HEK293 (cell line): Measurements from ENCODE around the gene CMKLR1.

Experiments
- CTCF ChIA-PET: fragments of 350-600 bp; formaldehyde crosslinking; extraction: SDS; loops from one replicate; lab custom pipeline; 2021; ENCODE audit warnings: antibody characterized with exemption; lab: Yijun Ruan, JAX
- POLR2A ChIA-PET: fragments of 300-600 bp; formaldehyde crosslinking; extraction: SDS; loops from one replicate; lab custom pipeline; 2020; ENCODE audit warnings: antibody characterized with exemption, inconsistent platforms; lab: Yijun Ruan, JAX
- H3K27ac ChIP-seq: fragments of 200-500 bp; sonication (Bioruptor generic); 2 replicates; pipeline ENCODE4 v1.5.1; 2014; ENCODE audit warnings: low read depth, low read length, control low read depth, inconsistent platforms; ENCODE audit errors: extremely low read depth
- H3K36me3 ChIP-seq, 2 experiments: fragments of 200-500 bp in 1 of 2; sonication (Bioruptor generic) in 1 of 2; 1 replicate in 1 of 2; 2 replicates in 1 of 2; pipeline ENCODE4 v1.5.1; 2014 to 2017; ENCODE audit warnings: inconsistent platforms in 2 of 2, low read length in 2 of 2; ENCODE audit not compliant: control insufficient read depth in 2 of 2, insufficient read depth in 1 of 2
- H3K4me1 ChIP-seq: fragments of 200-500 bp; sonication (Bioruptor generic); 2 replicates; pipeline ENCODE4 v1.5.1; 2014; ENCODE audit warnings: mild to moderate bottlenecking, low read length, inconsistent platforms; ENCODE audit not compliant: control insufficient read depth, insufficient read depth
- H3K4me3 ChIP-seq: 2 replicates; pipeline ENCODE4 v1.5.1; 2011; ENCODE audit warnings: low read depth, mild to moderate bottlenecking, control low read depth, low read length, moderate library complexity
- H3K9me3 ChIP-seq: fragments of 200-500 bp; sonication (Bioruptor generic); 2 replicates; pipeline ENCODE4 v1.5.1; 2014; ENCODE audit warnings: low read depth, low read length, inconsistent platforms; ENCODE audit not compliant: control insufficient read depth, insufficient read depth
- GLIS1 ChIP-seq: fragments of 450-650 bp; formaldehyde crosslinking; IDR thresholded peaks from 2 replicates; pipeline ENCODE4 v1.5.1; 2016; ENCODE audit warnings: missing biosample characterization, missing genetic modification characterization
- HOXC10 ChIP-seq: sonication (generic); formaldehyde crosslinking; IDR thresholded peaks from 2 replicates; pipeline ENCODE4 v1.8.1; 2023; ENCODE audit warnings: mild to moderate bottlenecking, missing genetic modification reagents
- OSR2 ChIP-seq: fragments of 450-650 bp; formaldehyde crosslinking; IDR thresholded peaks from 2 replicates; pipeline ENCODE4 v1.5.1; 2016; ENCODE audit warnings: missing biosample characterization, missing genetic modification characterization
- PRDM1 ChIP-seq: fragments of 450-650 bp; formaldehyde crosslinking; IDR thresholded peaks from 2 replicates; pipeline ENCODE4; 2016; ENCODE audit warnings: missing biosample characterization, missing genetic modification characterization
- SCRT2 ChIP-seq: fragments of 450-650 bp; formaldehyde crosslinking; IDR thresholded peaks from 2 replicates; pipeline ENCODE4 v1.5.1; 2016; ENCODE audit warnings: missing biosample characterization, missing genetic modification characterization
- ZBTB17 ChIP-seq: fragments of 450-650 bp; formaldehyde crosslinking; IDR thresholded peaks from 2 replicates; pipeline ENCODE4 v1.5.1; 2016; ENCODE audit warnings: missing biosample characterization, missing genetic modification characterization
- ZBTB20 ChIP-seq: fragments of 450-650 bp; formaldehyde crosslinking; IDR thresholded peaks from 2 replicates; pipeline ENCODE4 v1.5.1; 2016; ENCODE audit warnings: missing biosample characterization, missing genetic modification characterization
- ZBTB48 ChIP-seq: fragments of 450-650 bp; formaldehyde crosslinking; IDR thresholded peaks from 2 replicates; pipeline ENCODE4 v1.5.1; 2016; ENCODE audit warnings: missing biosample characterization, missing genetic modification characterization
- ZEB2 ChIP-seq: fragments of 450-650 bp; formaldehyde crosslinking; IDR thresholded peaks from 2 replicates; pipeline ENCODE4 v1.5.1; 2016; ENCODE audit warnings: missing biosample characterization, missing genetic modification characterization
- ZFHX2 ChIP-seq: fragments of 450-650 bp; formaldehyde crosslinking; conservative IDR thresholded peaks from 2 replicates; pipeline ENCODE4 v1.5.1; 2016; ENCODE audit warnings: missing biosample characterization, missing genetic modification characterization
- ZNF112 ChIP-seq: fragments of 450-650 bp; formaldehyde crosslinking; IDR thresholded peaks from 2 replicates; pipeline ENCODE4 v1.5.0; 2017; ENCODE audit warnings: missing biosample characterization, missing genetic modification characterization
- ZNF138 ChIP-seq: fragments of 450-650 bp; formaldehyde crosslinking; IDR thresholded peaks from 2 replicates; pipeline ENCODE4 v1.5.1; 2016; ENCODE audit warnings: missing biosample characterization, missing genetic modification characterization, borderline replicate concordance
- ZNF221 ChIP-seq: fragments of 450-650 bp; formaldehyde crosslinking; IDR thresholded peaks from 2 replicates; pipeline ENCODE4 v1.5.1; 2017; ENCODE audit warnings: missing biosample characterization, missing genetic modification characterization, borderline replicate concordance
- ZNF24 ChIP-seq: fragments of 450-650 bp; formaldehyde crosslinking; IDR thresholded peaks from 2 replicates; pipeline ENCODE4 v1.5.1; 2016; ENCODE audit warnings: missing biosample characterization, missing genetic modification characterization
- ZNF266 ChIP-seq: fragments of 450-650 bp; formaldehyde crosslinking; IDR thresholded peaks from 2 replicates; pipeline ENCODE4 v1.5.1; 2016; ENCODE audit warnings: missing biosample characterization, missing genetic modification characterization, low read depth
- ZNF274 ChIP-seq, 2 experiments: fragments of 200-500 bp in 1 of 2; fragments of 450-650 bp in 1 of 2; sonication (Bioruptor generic) in 1 of 2; formaldehyde crosslinking in 1 of 2; IDR thresholded peaks; 2 replicates each; pipeline versions ENCODE4 v1.5.1 to v1.6.1; 2014 to 2016; ENCODE audit warnings: borderline replicate concordance in 1 of 2, inconsistent platforms in 1 of 2, low read length in 1 of 2, missing biosample characterization in 1 of 2, missing genetic modification characterization in 1 of 2
- ZNF416 ChIP-seq: fragments of 450-650 bp; formaldehyde crosslinking; IDR thresholded peaks from 2 replicates; pipeline ENCODE4 v1.5.1; 2016; ENCODE audit warnings: missing biosample characterization, missing genetic modification characterization
- ZNF426 ChIP-seq: fragments of 450-650 bp; formaldehyde crosslinking; IDR thresholded peaks from 2 replicates; pipeline ENCODE4 v1.5.1; 2017; ENCODE audit warnings: missing biosample characterization, missing genetic modification characterization, mild to moderate bottlenecking, inconsistent platforms, moderate library complexity
- ZNF433 ChIP-seq: fragments of 450-650 bp; formaldehyde crosslinking; IDR thresholded peaks from 2 replicates; pipeline ENCODE4 v1.5.1; 2016; ENCODE audit warnings: missing biosample characterization, missing genetic modification characterization, low read depth
- ZNF548 ChIP-seq: fragments of 450-650 bp; formaldehyde crosslinking; IDR thresholded peaks from 2 replicates; pipeline ENCODE4 v1.5.1; 2016; ENCODE audit warnings: missing biosample characterization, missing genetic modification characterization
- ZNF571 ChIP-seq: fragments of 450-650 bp; formaldehyde crosslinking; IDR thresholded peaks from 2 replicates; pipeline ENCODE4 v1.5.0; 2017; ENCODE audit warnings: missing biosample characterization, missing genetic modification characterization
- ZNF585B ChIP-seq: fragments of 450-650 bp; formaldehyde crosslinking; IDR thresholded peaks from 2 replicates; pipeline ENCODE4 v1.5.1; 2016; ENCODE audit warnings: missing biosample characterization, missing genetic modification characterization
- ZNF610 ChIP-seq: fragments of 450-650 bp; formaldehyde crosslinking; IDR thresholded peaks from 2 replicates; pipeline ENCODE4 v1.5.1; 2016; ENCODE audit warnings: missing biosample characterization, missing genetic modification characterization, borderline replicate concordance
- ZNF830 ChIP-seq: fragments of 450-650 bp; IDR thresholded peaks from 2 replicates; pipeline ENCODE4 v1.5.0; 2018; ENCODE audit warnings: missing biosample characterization, missing genetic modification characterization, low read depth, mild to moderate bottlenecking, moderate library complexity
- ZSCAN23 ChIP-seq: fragments of 450-650 bp; formaldehyde crosslinking; IDR thresholded peaks from 2 replicates; pipeline ENCODE4 v1.5.1; 2016; ENCODE audit warnings: missing biosample characterization, missing genetic modification characterization

The CMKLR1 gene

GRCh38 chr12:108299980-108300696, 39.0 kb downstream of the CMKLR1 start:
- ChIA-PET POLR2A (no interaction called here), CTCF (no interaction called here)

GRCh38 chr12:108299516-108299915, 39.6 kb downstream of the CMKLR1 start:
- H3K4me3 ChIP-seq, result no peak overlapping the region
- ChIA-PET POLR2A (no interaction called here), CTCF (interaction anchor here (1.2 kb wide), 1 partner anchor 17 kb away, joined by 3 read pairs; no protein-coding TSS in a partner anchor)
- H3K27ac ChIP-seq, result no peak overlapping the region
- H3K4me1 ChIP-seq, result no peaks in the 10 kb centered on the region
- H3K36me3 ChIP-seq, result no peaks in the 10 kb centered on the region
- TF ChIP-seq ZFHX2, result no peak
- H3K9me3 ChIP-seq, result no peaks in the 10 kb centered on the region

More at GRCh38 chr12:108299980-108300696, 39.0 kb downstream of the CMKLR1 start:
- TF ChIP-seq ZNF548, result no peak
- no peak for TF ChIP-seq ZNF585B (tag by site-specific recombination)
- TF ChIP-seq HOXC10 (CRISPR knock-in tag), result no peak
- no peak for TF ChIP-seq ZNF112
- TF ChIP-seq ZBTB20, result no peak
- TF ChIP-seq ZBTB17 (tag by site-specific recombination), result no peak
- Histone ChIP-seq H3K36me3 (no peaks in the 10 kb centered on the region), H3K27ac (no peak overlapping the region), H3K4me3 (no peak overlapping the region), H3K4me1 (no peaks in the 10 kb centered on the region), H3K9me3 (no peaks in the 10 kb centered on the region)

- Histone ChIP-seq H3K4me1 (no peaks in the 10 kb centered on the region), H3K36me3 (no peaks in the 10 kb centered on the region), H3K27ac (no peak overlapping the region), H3K9me3 (no peaks in the 10 kb centered on the region)
- ChIA-PET POLR2A (no interaction called here), CTCF (interaction anchor here (1.2 kb wide), 1 partner anchor 18 kb away, joined by 3 read pairs; no protein-coding TSS in a partner anchor)
- TF ChIP-seq ZNF433 (tag by site-specific recombination), result no peak
- no peak for TF ChIP-seq ZNF610 (tag by site-specific recombination)
- TF ChIP-seq ZNF571 (tag by site-specific recombination), result no peak
- no peak for TF ChIP-seq ZNF426 (tag by site-specific recombination)
- TF ChIP-seq ZBTB48 (tag by site-specific recombination), result no peak
- TF ChIP-seq PRDM1, result no peak
- TF ChIP-seq ZEB2 (tag by site-specific recombination), result no peak
- no peak for TF ChIP-seq ZNF138 (tag by site-specific recombination)
- TF ChIP-seq ZNF221 (tag by site-specific recombination), result no peak
- TF ChIP-seq ZNF24 (tag by site-specific recombination), result no peak
- TF ChIP-seq ZSCAN23, result no peak
- TF ChIP-seq ZNF274 (IDR thresholded peaks at IDR 0.05; ENCODE audit: low read length), result no peak
- no peak for TF ChIP-seq ZNF274 (tag by site-specific recombination; IDR thresholded peaks at IDR 0.05; ENCODE audit: borderline replicate concordance)
- TF ChIP-seq ZNF266 (tag by site-specific recombination), result no peak
- TF ChIP-seq SCRT2 (tag by site-specific recombination), result no peak
- TF ChIP-seq OSR2, result no peak
- TF ChIP-seq ZNF830 (tag by site-specific recombination), result no peak
- TF ChIP-seq ZNF416 (tag by site-specific recombination), result no peak
- no peak for TF ChIP-seq GLIS1 (tag by site-specific recombination)
- TF ChIP-seq, all 188 proteins: peak for 0
- no peak overlapping the region for H3K4me3 ChIP-seq
These were observed 40.3 kb downstream of the CMKLR1 start for GRCh38 chr12:108298761-108299275.
